ENCODE results near the gene ZNHIT6.
A peak's percentile ranks its signal among the peaks of the same experiment; 100 is the strongest.
"Not testable (repeated sequence)": the region's sequence is repeated elsewhere in the genome, so short reads cannot be mapped to it uniquely, and the experiment has no call there.

Gene ZNHIT6

GRCh38 chr1:85707990-85708828, at the start of gene ZNHIT6:
ZNHIT6 (minus strand) TSS chr1:85708433; CDS start chr1:85708284, 149 bp downstream.
- peak; percentile 95 for DNase-seq

GRCh38 chr1:85756864-85757263, 48.6 kb upstream of the ZNHIT6 start:
- no peak for DNase-seq

- DNase-seq, result no peak
Measured at GRCh38 chr1:85748120-85748519, 39.9 kb upstream of the ZNHIT6 start.

GRCh38 chr1:85746777-85747176, 38.5 kb upstream of the ZNHIT6 start:
- DNase-seq, result no peak

- DNase-seq, result no peak
Measured at GRCh38 chr1:85743814-85744213, 35.6 kb upstream of the ZNHIT6 start.

GRCh38 chr1:85734931-85735330, 26.7 kb upstream of the ZNHIT6 start:
- DNase-seq, result no peak

- no peak for DNase-seq
Measured at GRCh38 chr1:85718678-85719340, 10.6 kb upstream of the ZNHIT6 start.

GRCh38 chr1:85714418-85715114, 6.3 kb upstream of the ZNHIT6 start:
- not testable (repeated sequence) for DNase-seq

GRCh38 chr1:85708829-85709227, 595 bp upstream of the ZNHIT6 start:
- DNase-seq, result no peak

- no peak for DNase-seq
Measured at GRCh38 chr1:85707267-85707989, 805 bp downstream of the ZNHIT6 start.

GRCh38 chr1:85705940-85706339, 2.3 kb downstream of the ZNHIT6 start:
- no peak for DNase-seq

GRCh38 chr1:85700422-85700821, 7.8 kb downstream of the ZNHIT6 start:
- DNase-seq, result no peak

- DNase-seq, result no peak
Measured at GRCh38 chr1:85697895-85698294, 10.3 kb downstream of the ZNHIT6 start.

- no peak for DNase-seq
Measured at GRCh38 chr1:85692730-85693314, 15.4 kb downstream of the ZNHIT6 start.

- no peak for DNase-seq
Measured at GRCh38 chr1:85689775-85690404, 18.3 kb downstream of the ZNHIT6 start.

GRCh38 chr1:85683292-85684025, 24.8 kb downstream of the ZNHIT6 start:
- no peak for DNase-seq

- DNase-seq, result no peak
Measured at GRCh38 chr1:85681087-85681486, 27.1 kb downstream of the ZNHIT6 start.

GRCh38 chr1:85678193-85678592, 30.0 kb downstream of the ZNHIT6 start:
- no peak for DNase-seq

GRCh38 chr1:85677656-85678055, 30.6 kb downstream of the ZNHIT6 start:
- no peak for DNase-seq

- DNase-seq, result no peak
Measured at GRCh38 chr1:85672031-85672660, 36.1 kb downstream of the ZNHIT6 start.

- no peak for DNase-seq
Measured at GRCh38 chr1:85665932-85666331, 42.3 kb downstream of the ZNHIT6 start.

Data from NCI-H2171 (cell line).